GM12865 (cell line): ENCODE measurements around the gene VMP1.

ENCODE experiments used
- DNase-seq: peaks from one replicate; pipeline ENCODE4 v3.0.0; 2010; ENCODE audit warnings: low read depth
- H3K4me3 ChIP-seq: 2 replicates; pipeline ENCODE4 v1.5.1; 2011; ENCODE audit warnings: mild to moderate bottlenecking, low read depth, low read length, control low read depth
- TF ChIP-seq, protein P1 (sequence below): IDR thresholded peaks from 2 replicates; pipeline ENCODE4 v1.5.1; 2011; ENCODE audit warnings: low read length, control low read depth, low read depth, inconsistent platforms; ENCODE audit not compliant: insufficient read depth; ENCODE audit errors: missing control alignments

Gene VMP1

DNA sequence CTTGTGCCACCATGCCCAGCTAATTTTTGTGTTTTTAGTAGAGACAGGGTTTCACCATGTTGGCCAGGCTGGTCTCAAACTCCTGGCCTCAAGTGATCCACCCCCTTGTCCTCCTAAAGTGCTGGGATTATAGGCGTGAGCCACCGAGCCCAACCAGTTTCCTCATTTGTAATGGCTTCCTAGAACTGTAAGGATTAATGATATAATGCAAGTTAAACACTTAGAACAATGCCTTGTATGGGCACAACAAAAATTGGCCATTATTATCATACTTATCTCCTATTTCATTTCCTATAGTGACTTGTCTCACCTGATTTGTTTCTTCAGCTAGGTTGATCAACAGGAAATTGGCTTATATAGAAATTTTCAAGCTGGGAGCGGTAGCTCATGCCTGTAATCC, 171.2 kb downstream of the VMP1 start:
- DNase-seq, result no peak
- TF ChIP-seq, protein P1, sequence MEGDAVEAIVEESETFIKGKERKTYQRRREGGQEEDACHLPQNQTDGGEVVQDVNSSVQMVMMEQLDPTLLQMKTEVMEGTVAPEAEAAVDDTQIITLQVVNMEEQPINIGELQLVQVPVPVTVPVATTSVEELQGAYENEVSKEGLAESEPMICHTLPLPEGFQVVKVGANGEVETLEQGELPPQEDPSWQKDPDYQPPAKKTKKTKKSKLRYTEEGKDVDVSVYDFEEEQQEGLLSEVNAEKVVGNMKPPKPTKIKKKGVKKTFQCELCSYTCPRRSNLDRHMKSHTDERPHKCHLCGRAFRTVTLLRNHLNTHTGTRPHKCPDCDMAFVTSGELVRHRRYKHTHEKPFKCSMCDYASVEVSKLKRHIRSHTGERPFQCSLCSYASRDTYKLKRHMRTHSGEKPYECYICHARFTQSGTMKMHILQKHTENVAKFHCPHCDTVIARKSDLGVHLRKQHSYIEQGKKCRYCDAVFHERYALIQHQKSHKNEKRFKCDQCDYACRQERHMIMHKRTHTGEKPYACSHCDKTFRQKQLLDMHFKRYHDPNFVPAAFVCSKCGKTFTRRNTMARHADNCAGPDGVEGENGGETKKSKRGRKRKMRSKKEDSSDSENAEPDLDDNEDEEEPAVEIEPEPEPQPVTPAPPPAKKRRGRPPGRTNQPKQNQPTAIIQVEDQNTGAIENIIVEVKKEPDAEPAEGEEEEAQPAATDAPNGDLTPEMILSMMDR, result no peak
- H3K4me3 ChIP-seq, result no peak overlapping the region

DNA sequence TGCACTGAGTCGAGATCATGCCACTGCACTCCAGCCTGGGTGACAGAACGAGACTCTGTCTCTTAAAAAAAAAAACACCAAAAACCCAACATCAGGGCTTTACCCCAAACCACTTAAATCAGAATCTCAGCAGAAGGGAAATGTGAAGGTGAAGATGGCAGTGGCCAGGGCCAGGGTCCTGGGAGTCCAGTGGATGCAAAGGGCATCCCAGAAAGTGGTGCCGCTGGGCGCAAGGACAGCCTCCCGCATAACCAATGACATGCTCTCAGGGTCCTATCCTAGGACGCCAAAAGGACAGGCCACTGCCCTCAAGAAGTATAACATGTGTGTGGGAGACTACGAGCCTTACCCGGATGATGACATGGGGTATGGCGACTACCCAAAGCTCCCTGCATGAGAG, 177.4 kb downstream of the VMP1 start:
- no peak for DNase-seq
- TF ChIP-seq, protein P1, result no peak

DNA sequence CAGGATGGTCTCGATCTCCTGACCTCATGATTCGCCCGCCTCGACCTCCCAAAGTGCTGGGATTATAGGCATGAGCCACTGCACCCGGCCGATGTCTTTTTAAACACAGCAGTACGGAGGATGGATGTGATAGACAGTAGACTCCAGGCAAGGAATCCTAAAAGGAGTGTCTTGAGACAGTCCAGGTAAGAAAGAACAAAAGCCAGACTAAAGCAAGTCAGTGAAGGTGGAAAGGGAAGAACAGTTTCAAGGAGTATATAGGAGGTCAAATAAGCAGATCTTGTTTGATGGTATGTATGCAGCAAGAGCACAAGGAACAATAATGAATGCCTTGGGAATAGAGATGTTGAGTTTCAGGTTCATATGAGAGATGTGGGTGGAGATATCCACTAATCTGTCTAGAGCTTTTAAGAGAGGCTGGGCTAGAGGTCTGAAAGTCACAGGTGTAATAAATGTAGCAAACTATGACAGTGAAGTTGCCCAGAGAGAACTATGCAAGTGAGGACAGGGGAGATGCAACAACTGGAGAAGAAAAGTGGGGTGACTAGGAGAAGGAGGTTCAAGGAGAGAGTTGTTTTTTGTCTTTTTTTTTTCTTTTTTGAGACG, 180.8 kb downstream of the VMP1 start:
- TF ChIP-seq, protein P1, result no peak
- H3K4me3 ChIP-seq, result no peak overlapping the region
- no peak for DNase-seq

More for the DNA sequence above, 177.4 kb downstream of the VMP1 start:
- no peak overlapping the region for H3K4me3 ChIP-seq

DNA sequence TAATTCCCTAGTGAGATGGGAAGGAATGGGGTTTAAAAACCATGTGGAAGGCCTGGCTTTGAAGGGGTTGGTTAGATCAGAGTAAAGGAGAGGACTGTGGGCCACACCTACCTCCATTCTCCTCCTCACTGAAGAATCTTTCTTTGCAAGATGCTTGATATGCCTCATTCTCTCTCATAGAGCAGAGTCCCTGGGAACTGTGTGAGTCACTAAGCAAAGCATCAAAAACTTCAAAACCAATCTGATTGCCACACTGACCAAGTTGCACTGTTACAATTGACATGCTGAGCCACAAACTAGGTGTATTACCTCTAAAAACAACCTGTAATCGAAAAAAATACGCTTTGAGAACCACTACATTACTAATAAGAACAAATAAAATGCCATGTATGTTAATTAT, 183.3 kb downstream of the VMP1 start:
- no peak for DNase-seq
- TF ChIP-seq, protein P1, result no peak
- H3K4me3 ChIP-seq, result no peak overlapping the region
